ENCODE results near the gene ERAP2.

- TF ChIP-seq, protein P1, sequence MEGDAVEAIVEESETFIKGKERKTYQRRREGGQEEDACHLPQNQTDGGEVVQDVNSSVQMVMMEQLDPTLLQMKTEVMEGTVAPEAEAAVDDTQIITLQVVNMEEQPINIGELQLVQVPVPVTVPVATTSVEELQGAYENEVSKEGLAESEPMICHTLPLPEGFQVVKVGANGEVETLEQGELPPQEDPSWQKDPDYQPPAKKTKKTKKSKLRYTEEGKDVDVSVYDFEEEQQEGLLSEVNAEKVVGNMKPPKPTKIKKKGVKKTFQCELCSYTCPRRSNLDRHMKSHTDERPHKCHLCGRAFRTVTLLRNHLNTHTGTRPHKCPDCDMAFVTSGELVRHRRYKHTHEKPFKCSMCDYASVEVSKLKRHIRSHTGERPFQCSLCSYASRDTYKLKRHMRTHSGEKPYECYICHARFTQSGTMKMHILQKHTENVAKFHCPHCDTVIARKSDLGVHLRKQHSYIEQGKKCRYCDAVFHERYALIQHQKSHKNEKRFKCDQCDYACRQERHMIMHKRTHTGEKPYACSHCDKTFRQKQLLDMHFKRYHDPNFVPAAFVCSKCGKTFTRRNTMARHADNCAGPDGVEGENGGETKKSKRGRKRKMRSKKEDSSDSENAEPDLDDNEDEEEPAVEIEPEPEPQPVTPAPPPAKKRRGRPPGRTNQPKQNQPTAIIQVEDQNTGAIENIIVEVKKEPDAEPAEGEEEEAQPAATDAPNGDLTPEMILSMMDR (IDR thresholded peaks at IDR 0.05; ENCODE audit: low read length) = no peak
- no peak for TF ChIP-seq EZH2 (optimal IDR thresholded peaks at IDR 0.05; ENCODE audit: low read depth, low read length)
- no peak for TF ChIP-seq EZH2phosphoT487 (IDR thresholded peaks at IDR 0.05; ENCODE audit: low read length)
Measured at GRCh38 chr5:96876292-96876850, at the start of gene ERAP2.
